ENCODE data around the gene TECPR2.
"Not testable (repeated sequence)": the region's sequence is repeated elsewhere in the genome, so short reads cannot be mapped to it uniquely, and the experiment has no call there.

The TECPR2 gene

GRCh38 chr14:102518063-102518648 is 155.4 kb downstream of the TECPR2 start:
- TF ChIP-seq ZNF70 (CRISPR knock-in tag; IDR thresholded peaks at IDR 0.05) (no peak), CSDC2 (CRISPR knock-in tag; IDR thresholded peaks at IDR 0.05) (no peak)
- no peak for ATAC-seq

GRCh38 chr14:102519709-102520108 is 157.0 kb downstream of the TECPR2 start:
- not testable (repeated sequence) for ATAC-seq

- TF ChIP-seq ARNTL (CRISPR knock-in tag; IDR thresholded peaks at IDR 0.05; ENCODE audit: borderline replicate concordance, low read depth) (no peak), ZNF565 (CRISPR knock-in tag; conservative IDR thresholded peaks at IDR 0.05; ENCODE audit: low read depth) (no peak), RARB (CRISPR knock-in tag; IDR thresholded peaks at IDR 0.05) (no peak), PATZ1 (CRISPR knock-in tag; IDR thresholded peaks at IDR 0.05; ENCODE audit: borderline replicate concordance) (no peak), ESRRG (CRISPR knock-in tag; IDR thresholded peaks at IDR 0.05) (no peak), ZFP30 (CRISPR knock-in tag; IDR thresholded peaks at IDR 0.05) (no peak), PPARA (CRISPR knock-in tag; IDR thresholded peaks at IDR 0.05; ENCODE audit: borderline replicate concordance) (no peak), ZNF70 (CRISPR knock-in tag; IDR thresholded peaks at IDR 0.05) (no peak), CSRNP3 (CRISPR knock-in tag; IDR thresholded peaks at IDR 0.05) (no peak), CREB5 (CRISPR knock-in tag; IDR thresholded peaks at IDR 0.05; ENCODE audit: low read depth) (no peak), ZFP3 (CRISPR knock-in tag; IDR thresholded peaks at IDR 0.05) (no peak), CSDC2 (CRISPR knock-in tag; IDR thresholded peaks at IDR 0.05) (no peak), ZC3H10 (CRISPR knock-in tag; IDR thresholded peaks at IDR 0.05) (no peak), GLIS3 (CRISPR knock-in tag; IDR thresholded peaks at IDR 0.05) (no peak), OSR1 (CRISPR knock-in tag; IDR thresholded peaks at IDR 0.05) (no peak), SNAI2 (CRISPR knock-in tag; IDR thresholded peaks at IDR 0.05) (no peak), TCF4 (CRISPR knock-in tag; IDR thresholded peaks at IDR 0.05; ENCODE audit: borderline replicate concordance) (no peak), POU6F1 (CRISPR knock-in tag; IDR thresholded peaks at IDR 0.05; ENCODE audit: borderline replicate concordance, low read depth) (no peak), ISL1 (CRISPR knock-in tag; IDR thresholded peaks at IDR 0.05) (no peak)
- ATAC-seq: no peak
Observed at GRCh38 chr14:102523200-102523568, 160.4 kb downstream of the TECPR2 start.

GRCh38 chr14:102523569-102524450 is 161.1 kb downstream of the TECPR2 start:
- ATAC-seq: no peak
- TF ChIP-seq TCF4 (CRISPR knock-in tag; IDR thresholded peaks at IDR 0.05; ENCODE audit: borderline replicate concordance): no peak
- no peak for TF ChIP-seq TOX (CRISPR knock-in tag; IDR thresholded peaks at IDR 0.05; ENCODE audit: borderline replicate concordance)
- no peak for TF ChIP-seq GLIS3 (CRISPR knock-in tag; IDR thresholded peaks at IDR 0.05)
- no peak for TF ChIP-seq CSRNP3 (CRISPR knock-in tag; IDR thresholded peaks at IDR 0.05)
- TF ChIP-seq RARB (CRISPR knock-in tag; IDR thresholded peaks at IDR 0.05): no peak
- TF ChIP-seq ZFP3 (CRISPR knock-in tag; IDR thresholded peaks at IDR 0.05): no peak
- no peak for TF ChIP-seq POU6F1 (CRISPR knock-in tag; IDR thresholded peaks at IDR 0.05; ENCODE audit: borderline replicate concordance, low read depth)
- TF ChIP-seq BACH2 (CRISPR knock-in tag; IDR thresholded peaks at IDR 0.05; ENCODE audit: borderline replicate concordance): no peak
- no peak for TF ChIP-seq CSDC2 (CRISPR knock-in tag; IDR thresholded peaks at IDR 0.05)
- TF ChIP-seq ARNTL (CRISPR knock-in tag; IDR thresholded peaks at IDR 0.05; ENCODE audit: borderline replicate concordance, low read depth): no peak
- TF ChIP-seq TSHZ2 (CRISPR knock-in tag; IDR thresholded peaks at IDR 0.05): no peak
- TF ChIP-seq ZNF70 (CRISPR knock-in tag; IDR thresholded peaks at IDR 0.05): no peak

Data from SK-N-SH treated with all-trans-retinoic acid at 6 μM for 48 hours (cell line).